Thyroid gland (tissue), 4 donors: ENCODE data around the gene CCR6. TPM values are rescaled to one million over a fixed set of nuclear protein-coding genes. Genes with fewer than 3 reads are reported as not detected.
"Not testable (repeated sequence)": the region's sequence is repeated elsewhere in the genome, so short reads cannot be mapped to it uniquely, and the experiment has no call there.

ENCODE experiments used
- DNase-seq, 2 donors: peaks; one replicate each; pipeline ENCODE4 v3.0.0-alpha.2; 2019
- H3K27ac ChIP-seq, 3 donors: fragments of 200-600 bp; sonication (generic); 1 replicate in 2 of 3; 2 replicates in 1 of 3; pipeline ENCODE4 v1.5.1; 2016 to 2019; ENCODE audit warnings: mild to moderate bottlenecking in 1 of 3, moderate library complexity in 1 of 3
- H3K27me3 ChIP-seq: fragments of 200-600 bp; sonication (generic); one replicate; pipeline ENCODE4 v1.5.1; 2019
- H3K36me3 ChIP-seq, 2 donors: fragments of 200-600 bp; sonication (generic); one replicate each; pipeline ENCODE4 v1.5.1; 2016 to 2019
- H3K4me1 ChIP-seq, 2 donors: fragments of 200-600 bp; sonication (generic); one replicate each; pipeline ENCODE4 v1.5.1; 2017 to 2019
- H3K4me3 ChIP-seq, 3 donors: fragments of 200-600 bp; sonication (generic); replicated peaks in 1 of 3; 1 replicate in 2 of 3; 2 replicates in 1 of 3; pipeline ENCODE4 v1.5.1; 2016; ENCODE audit warnings: mild to moderate bottlenecking in 1 of 3
- H3K9me3 ChIP-seq: fragments of 200-600 bp; sonication (generic); one replicate; pipeline ENCODE4 v1.5.1; 2017
- WGBS, 2 donors: methylation state at CpG; one replicate each; pipeline ENCODE4 v1.1.5; 2017; 5-methylcytosine and 5-hydroxymethylcytosine counted together
- intact Hi-C: fragments of 100-400 bp; cut with DNase I; formaldehyde crosslinking; loops from one replicate; pipeline ENCODE4 v1.15.1; 2023
- total RNA-seq, 4 donors: library from RNA; depleted of rRNA; stranded (reverse); fragments of >200 nt; gene quantifications; one replicate each; pipeline ENCODE4 v1.2.3, GENCODE V29; 2016
- TF ChIP-seq, protein P1 (sequence below), 6 experiments: fragments of 200-600 bp in 3 of 6; fragments of 450-650 bp in 3 of 6; sonication (generic) in 3 of 6; IDR thresholded peaks; one replicate each; pipeline ENCODE4 v1.5.1; 2016 to 2019; ENCODE audit warnings: antibody characterized with exemption in 6 of 6, mild to moderate bottlenecking in 2 of 6, inconsistent platforms in 1 of 6, moderate library complexity in 1 of 6

CCR6 gene
- total RNA-seq, 4 donors from 2014 or later, result 0.78 TPM; not detected in 3

- DNase-seq, H3K4me1 ChIP-seq, H3K4me3 ChIP-seq, H3K27ac ChIP-seq, H3K27me3 ChIP-seq, intact Hi-C loops, H3K36me3 ChIP-seq, H3K9me3 ChIP-seq: not testable (repeated sequence)
- 80 to 87% methylated on average over 5 to 10 of the region's 31 CpGs for WGBS, 2 donors
Observed at GRCh38 chr6:167178896-167179655, 56.2 kb downstream of the CCR6 start.

DNA sequence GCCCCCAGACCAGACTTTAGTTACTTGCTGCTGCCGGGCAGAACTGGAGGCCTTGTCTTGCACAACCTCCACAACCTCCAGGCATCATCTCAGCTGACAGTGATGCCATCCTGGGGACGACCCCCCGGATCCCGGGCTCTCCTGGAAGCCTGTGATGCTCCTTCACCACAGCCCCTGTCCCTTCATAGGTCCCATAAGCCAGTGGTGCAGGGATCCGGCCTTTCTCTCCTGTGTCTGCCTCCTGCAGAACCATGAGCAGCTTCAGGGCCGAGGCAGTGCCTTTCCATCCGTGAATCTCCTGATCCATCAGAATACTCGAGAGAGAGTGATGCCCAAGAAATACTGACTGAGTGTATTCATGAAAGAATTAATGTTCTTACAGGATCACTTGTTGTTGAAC is 57.2 kb downstream of the CCR6 start:
- H3K4me1 ChIP-seq, H3K4me3 ChIP-seq, DNase-seq, intact Hi-C loops, H3K36me3 ChIP-seq, H3K9me3 ChIP-seq, H3K27me3 ChIP-seq, H3K27ac ChIP-seq: not testable (repeated sequence)
- WGBS, 2 donors, result 60% methylated on average over 3 of the region's 8 CpGs; no CpG with 5 or more reads in 1 of the 2 donors

DNA sequence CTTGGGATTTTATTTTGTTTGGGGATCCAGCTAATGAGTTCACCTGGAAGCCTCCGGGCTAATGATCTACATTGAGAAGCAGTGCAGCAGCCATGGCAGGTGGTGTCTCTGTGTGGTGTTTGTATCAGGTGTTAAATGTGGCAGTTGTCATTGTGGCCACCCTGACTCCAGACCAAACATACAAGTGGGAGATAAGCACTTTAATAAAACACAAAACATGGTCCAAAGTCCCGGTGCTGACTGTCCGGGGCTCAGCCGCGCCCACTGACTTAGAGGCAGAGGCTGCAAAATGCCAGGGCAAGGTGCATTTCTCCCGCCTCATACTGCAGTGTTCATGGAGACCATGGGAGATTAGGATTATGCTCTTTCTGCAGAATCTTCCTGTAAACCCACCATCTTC is 58.5 kb downstream of the CCR6 start:
- not testable (repeated sequence) for H3K4me1 ChIP-seq, H3K27ac ChIP-seq
- whole genome bisulfite sequencing, 2 donors, result no CpG with 5 or more reads among the region's 6 CpGs

GRCh38 chr6:167182913-167183314 is 60.0 kb downstream of the CCR6 start:
- DNase-seq, intact Hi-C loops, H3K9me3 ChIP-seq, H3K4me1 ChIP-seq, H3K27ac ChIP-seq, H3K36me3 ChIP-seq, H3K4me3 ChIP-seq, H3K27me3 ChIP-seq: not testable (repeated sequence)
- TF ChIP-seq, protein P1, sequence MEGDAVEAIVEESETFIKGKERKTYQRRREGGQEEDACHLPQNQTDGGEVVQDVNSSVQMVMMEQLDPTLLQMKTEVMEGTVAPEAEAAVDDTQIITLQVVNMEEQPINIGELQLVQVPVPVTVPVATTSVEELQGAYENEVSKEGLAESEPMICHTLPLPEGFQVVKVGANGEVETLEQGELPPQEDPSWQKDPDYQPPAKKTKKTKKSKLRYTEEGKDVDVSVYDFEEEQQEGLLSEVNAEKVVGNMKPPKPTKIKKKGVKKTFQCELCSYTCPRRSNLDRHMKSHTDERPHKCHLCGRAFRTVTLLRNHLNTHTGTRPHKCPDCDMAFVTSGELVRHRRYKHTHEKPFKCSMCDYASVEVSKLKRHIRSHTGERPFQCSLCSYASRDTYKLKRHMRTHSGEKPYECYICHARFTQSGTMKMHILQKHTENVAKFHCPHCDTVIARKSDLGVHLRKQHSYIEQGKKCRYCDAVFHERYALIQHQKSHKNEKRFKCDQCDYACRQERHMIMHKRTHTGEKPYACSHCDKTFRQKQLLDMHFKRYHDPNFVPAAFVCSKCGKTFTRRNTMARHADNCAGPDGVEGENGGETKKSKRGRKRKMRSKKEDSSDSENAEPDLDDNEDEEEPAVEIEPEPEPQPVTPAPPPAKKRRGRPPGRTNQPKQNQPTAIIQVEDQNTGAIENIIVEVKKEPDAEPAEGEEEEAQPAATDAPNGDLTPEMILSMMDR (IDR thresholded peaks at IDR 0.05), result peak in 2 of 6 experiments; percentile 28 to 43
- WGBS, 2 donors, result 4 to 6% methylated on average over 4 to 5 of the region's 8 CpGs

More for the DNA sequence above, 58.5 kb downstream of the CCR6 start:
- H3K27me3 ChIP-seq, H3K36me3 ChIP-seq, intact Hi-C loops, H3K4me3 ChIP-seq, H3K9me3 ChIP-seq, DNase-seq: not testable (repeated sequence)

DNA sequence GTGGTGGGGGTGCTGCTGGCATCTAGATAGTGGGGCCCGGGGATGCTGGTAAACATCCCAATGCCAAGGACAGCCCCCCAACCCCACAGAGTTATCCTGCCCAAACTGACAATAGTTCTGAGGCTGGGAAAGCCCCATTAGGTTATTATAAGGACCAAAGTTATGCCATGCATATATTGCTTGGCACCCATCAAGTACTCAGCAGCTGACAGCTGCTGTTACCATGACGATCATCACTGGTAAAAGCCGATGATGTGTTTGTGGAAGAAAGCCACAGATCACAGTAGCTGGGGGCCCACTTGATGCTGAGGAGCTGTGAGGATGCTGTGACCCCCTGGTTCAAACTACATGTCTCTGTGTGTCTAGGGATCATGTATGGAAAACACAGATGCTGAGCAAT is 62.2 kb downstream of the CCR6 start:
- intact Hi-C loops, H3K36me3 ChIP-seq, H3K9me3 ChIP-seq, H3K4me3 ChIP-seq, H3K27me3 ChIP-seq, H3K4me1 ChIP-seq, DNase-seq, H3K27ac ChIP-seq: not testable (repeated sequence)
- whole genome bisulfite sequencing, 2 donors, result 88% methylated on average over 3 of the region's 3 CpGs; no CpG with 5 or more reads in 1 of the 2 donors

DNA sequence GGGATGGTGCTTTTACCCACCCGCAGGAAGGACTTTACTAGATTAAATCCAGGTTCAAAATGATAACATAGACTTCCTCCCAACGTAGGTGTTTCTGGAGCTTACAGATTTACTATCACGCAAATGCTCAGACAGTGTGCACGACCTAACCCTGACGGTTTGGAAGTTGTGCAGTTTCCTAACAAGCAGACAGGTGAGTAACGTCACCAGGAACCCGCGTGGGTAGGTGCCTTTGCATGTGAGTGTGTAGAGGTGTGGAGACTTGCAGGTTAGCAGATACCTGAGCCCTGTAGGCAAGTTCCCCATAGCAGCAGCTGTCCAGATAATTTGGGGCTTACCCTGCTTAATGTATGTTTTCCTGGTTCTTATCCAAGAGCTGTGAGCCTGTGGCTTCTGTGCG is 64.4 kb downstream of the CCR6 start:
- WGBS, 2 donors, result 81 to 82% methylated on average over 7 to 9 of the region's 9 CpGs
- H3K4me1 ChIP-seq, H3K4me3 ChIP-seq, DNase-seq, H3K36me3 ChIP-seq, H3K9me3 ChIP-seq, H3K27ac ChIP-seq, intact Hi-C loops, H3K27me3 ChIP-seq: not testable (repeated sequence)

Other genes with a start within 250 kb of the CCR6 start
- 100 to 1,000 TPM in 2 of 4 donors, 10 to 100 TPM in 2; 51.6 to 138 (median 109) TPM for gene RNASET2, start 166.5 kb upstream of the CCR6 start, total RNA-seq
- 10 to 100 TPM; 30.0 to 39.9 (median 33.8) TPM for gene CEP43, start 123.7 kb upstream of the CCR6 start, total RNA-seq
- gene GPR31, start 34.9 kb downstream of the CCR6 start, total RNA-seq, result not detected
- not detected for gene UNC93A, start 168.2 kb downstream of the CCR6 start, total RNA-seq
- gene TTLL2, start 202.0 kb downstream of the CCR6 start, total RNA-seq, result under 1 TPM in 1 of 4 donors, not detected in 3; 0.40 TPM